GM10266 (cell line): ENCODE measurements around the gene RAB40B.

ENCODE experiments used
- DNase-seq: peaks from one replicate; pipeline ENCODE4 v3.0.0; 2012; ENCODE audit errors: extremely low spot score
- CTCF ChIP-seq: IDR thresholded peaks from 2 replicates; pipeline ENCODE4 v1.5.1; 2012; ENCODE audit warnings: mild to moderate bottlenecking, low read depth; ENCODE audit not compliant: control insufficient read depth, insufficient read depth; ENCODE audit errors: missing control alignments

RAB40B gene

GRCh38 chr17:82608816-82609215 lies 89.7 kb downstream of the RAB40B start:
- no peak for DNase-seq
- no peak for TF ChIP-seq CTCF

DNA sequence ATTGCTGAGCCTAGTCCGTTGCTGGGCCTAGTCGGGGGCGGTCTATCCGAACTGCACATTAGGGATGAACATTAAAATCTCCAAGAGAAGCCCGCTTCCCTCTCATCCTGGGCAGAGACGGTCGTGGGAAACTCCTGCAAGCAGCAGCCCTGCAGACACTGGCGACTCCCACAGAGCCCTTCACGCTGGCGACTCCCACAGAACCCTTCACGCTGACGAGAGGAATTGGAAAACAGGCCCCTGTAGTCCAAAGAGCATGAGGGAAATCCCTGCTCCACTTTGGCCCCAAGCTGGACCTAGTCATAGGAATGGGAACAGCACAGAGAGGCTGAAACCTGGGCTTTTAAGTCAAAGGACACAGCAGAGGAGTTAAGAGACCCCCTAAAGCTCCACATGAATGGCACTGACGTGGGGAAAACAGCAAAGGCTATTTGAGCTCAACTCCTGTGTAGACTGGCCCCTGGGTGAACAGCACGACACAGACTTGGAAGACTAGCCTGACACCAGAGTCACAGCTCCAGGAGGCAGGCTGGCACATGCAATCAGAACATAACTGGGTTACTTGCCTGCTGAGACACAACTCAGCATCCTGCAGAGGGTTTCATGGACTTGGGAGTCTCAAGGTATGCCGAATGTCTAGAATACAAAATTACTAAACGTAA lies 92.4 kb downstream of the RAB40B start:
- DNase-seq: no peak
- TF ChIP-seq CTCF: no peak
